Measurements from ENCODE around the gene CLEC2D.

DNA sequence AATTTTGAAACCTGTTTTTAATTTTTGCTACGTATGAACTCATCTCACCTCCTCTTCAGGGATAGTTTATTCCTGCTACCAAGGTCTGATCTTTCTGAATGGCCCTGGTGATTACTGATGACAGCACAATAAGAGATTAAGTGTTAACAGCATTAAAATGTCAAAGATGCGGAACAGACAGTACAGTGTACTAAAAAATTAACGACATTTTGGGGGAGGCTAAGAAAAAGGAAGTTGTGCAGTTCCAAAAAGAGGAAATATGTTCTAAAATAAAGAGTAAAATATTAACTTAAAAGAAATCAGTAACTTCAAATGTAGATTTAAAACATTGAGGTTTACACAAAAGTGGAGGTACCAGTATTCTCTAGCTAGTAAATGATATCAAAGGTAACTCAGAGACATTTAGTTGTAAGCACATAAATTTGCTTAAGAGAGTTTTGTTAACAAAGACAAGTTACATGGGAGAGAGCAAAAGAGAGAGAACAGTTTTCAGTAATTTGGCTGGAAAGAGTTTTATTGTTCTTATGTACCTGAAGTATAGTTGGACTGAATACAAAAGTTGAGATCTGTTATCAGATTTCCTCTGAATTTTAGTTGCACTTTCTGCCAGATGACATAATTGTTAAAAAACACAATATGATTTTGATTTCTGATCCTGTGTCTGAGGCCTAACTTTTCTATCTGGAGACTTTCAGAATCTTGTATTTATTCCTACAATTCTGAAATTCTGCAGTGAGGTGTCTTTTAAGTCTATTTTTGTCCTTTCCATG lies 67.6 kb downstream of the CLEC2D start:
- TF ChIP-seq, protein P1, sequence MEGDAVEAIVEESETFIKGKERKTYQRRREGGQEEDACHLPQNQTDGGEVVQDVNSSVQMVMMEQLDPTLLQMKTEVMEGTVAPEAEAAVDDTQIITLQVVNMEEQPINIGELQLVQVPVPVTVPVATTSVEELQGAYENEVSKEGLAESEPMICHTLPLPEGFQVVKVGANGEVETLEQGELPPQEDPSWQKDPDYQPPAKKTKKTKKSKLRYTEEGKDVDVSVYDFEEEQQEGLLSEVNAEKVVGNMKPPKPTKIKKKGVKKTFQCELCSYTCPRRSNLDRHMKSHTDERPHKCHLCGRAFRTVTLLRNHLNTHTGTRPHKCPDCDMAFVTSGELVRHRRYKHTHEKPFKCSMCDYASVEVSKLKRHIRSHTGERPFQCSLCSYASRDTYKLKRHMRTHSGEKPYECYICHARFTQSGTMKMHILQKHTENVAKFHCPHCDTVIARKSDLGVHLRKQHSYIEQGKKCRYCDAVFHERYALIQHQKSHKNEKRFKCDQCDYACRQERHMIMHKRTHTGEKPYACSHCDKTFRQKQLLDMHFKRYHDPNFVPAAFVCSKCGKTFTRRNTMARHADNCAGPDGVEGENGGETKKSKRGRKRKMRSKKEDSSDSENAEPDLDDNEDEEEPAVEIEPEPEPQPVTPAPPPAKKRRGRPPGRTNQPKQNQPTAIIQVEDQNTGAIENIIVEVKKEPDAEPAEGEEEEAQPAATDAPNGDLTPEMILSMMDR (IDR thresholded peaks at IDR 0.05; ENCODE audit: extremely low read depth in 1 of 2, insufficient read depth in 1 of 2, low read depth in 1 of 2, low read length in 2 of 2): no peak
- TF ChIP-seq, protein P2, sequence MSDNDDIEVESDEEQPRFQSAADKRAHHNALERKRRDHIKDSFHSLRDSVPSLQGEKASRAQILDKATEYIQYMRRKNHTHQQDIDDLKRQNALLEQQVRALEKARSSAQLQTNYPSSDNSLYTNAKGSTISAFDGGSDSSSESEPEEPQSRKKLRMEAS (IDR thresholded peaks at IDR 0.05; ENCODE audit: insufficient read depth, insufficient read length): no peak
- no peak for TF ChIP-seq POLR2A (IDR thresholded peaks at IDR 0.05; ENCODE audit: low read depth, low read length)
- no peak for TF ChIP-seq EZH2 (IDR thresholded peaks at IDR 0.05; ENCODE audit: borderline replicate concordance, low read depth, low read length, severe bottlenecking)
- no peak for TF ChIP-seq MYC (IDR thresholded peaks at IDR 0.05; ENCODE audit: low read depth, low read length)

Measured in endothelial cell of umbilical vein (primary cell).